Breast epithelium (tissue), 4 donors: ENCODE results near the gene WWTR1. TPM values are rescaled to one million over a fixed set of nuclear protein-coding genes. Genes with fewer than 3 reads are reported as not detected.

Experiments used
- DNase-seq, 2 donors: peaks; one replicate each; pipeline ENCODE4 v3.0.0-alpha.2; 2019; ENCODE audit warnings: low spot score in 2 of 2
- H3K27ac ChIP-seq, 2 donors: fragments of 200-600 bp; sonication (generic) in 1 of 2; one replicate each; pipeline ENCODE4 v1.5.1; 2016 to 2019; ENCODE audit warnings: mild to moderate bottlenecking in 1 of 2
- H3K27me3 ChIP-seq, 2 donors: fragments of 200-600 bp; sonication (generic) in 1 of 2; one replicate each; pipeline versions ENCODE4 v1.5.1 to v1.6.0; 2017 to 2019; ENCODE audit warnings: control low read depth in 1 of 2, mild to moderate bottlenecking in 1 of 2
- H3K36me3 ChIP-seq: fragments of 200-600 bp; one replicate; pipeline ENCODE4 v1.5.1; 2019
- H3K4me1 ChIP-seq, 2 donors: fragments of 200-600 bp; sonication (generic); one replicate each; pipeline ENCODE4 v1.5.1; 2016 to 2019; ENCODE audit warnings: control low read depth in 1 of 2
- H3K4me3 ChIP-seq, 3 donors: fragments of 200-600 bp; sonication (generic); 1 replicate in 2 of 3; 2 replicates in 1 of 3; pipeline ENCODE4 v1.5.1; 2016 to 2019; ENCODE audit warnings: mild to moderate bottlenecking in 3 of 3, moderate library complexity in 2 of 3
- H3K9me3 ChIP-seq, 2 donors: fragments of 200-600 bp; sonication (generic) in 1 of 2; one replicate each; pipeline ENCODE4 v1.5.1; 2016 to 2019; ENCODE audit warnings: control low read depth in 1 of 2
- POLR2A ChIP-seq: fragments of 450-650 bp; IDR thresholded peaks from one replicate; pipeline ENCODE4 v1.6.1; 2016; ENCODE audit warnings: antibody characterized with exemption, mild to moderate bottlenecking, moderate library complexity
- POLR2AphosphoS5 ChIP-seq, 3 donors: sonication (generic); formaldehyde crosslinking; IDR thresholded peaks; one replicate each; pipeline ENCODE4 v1.6.1; 2017; ENCODE audit warnings: antibody characterized with exemption in 3 of 3
- intact Hi-C: fragments of 100-400 bp; cut with DNase I; formaldehyde crosslinking; loops from one replicate; pipeline ENCODE4 v1.15.1; 2023; ENCODE audit warnings: low total_unique reads
- total RNA-seq, 3 donors: library from RNA; depleted of rRNA; stranded (reverse); fragments of >200 nt; gene quantifications; one replicate each; pipeline ENCODE4 v1.1.0, GENCODE V29; 2016
- TF ChIP-seq, protein P1 (sequence below), 3 donors: fragments of 450-650 bp; IDR thresholded peaks; one replicate each; pipeline ENCODE4 v1.5.1; 2016 to 2017; ENCODE audit warnings: antibody characterized with exemption in 3 of 3, mild to moderate bottlenecking in 3 of 3, moderate library complexity in 3 of 3

The WWTR1 gene
- total RNA-seq, 3 donors from 2014 or later: 53.6 to 98.2 (median 91.4) TPM

DNA sequence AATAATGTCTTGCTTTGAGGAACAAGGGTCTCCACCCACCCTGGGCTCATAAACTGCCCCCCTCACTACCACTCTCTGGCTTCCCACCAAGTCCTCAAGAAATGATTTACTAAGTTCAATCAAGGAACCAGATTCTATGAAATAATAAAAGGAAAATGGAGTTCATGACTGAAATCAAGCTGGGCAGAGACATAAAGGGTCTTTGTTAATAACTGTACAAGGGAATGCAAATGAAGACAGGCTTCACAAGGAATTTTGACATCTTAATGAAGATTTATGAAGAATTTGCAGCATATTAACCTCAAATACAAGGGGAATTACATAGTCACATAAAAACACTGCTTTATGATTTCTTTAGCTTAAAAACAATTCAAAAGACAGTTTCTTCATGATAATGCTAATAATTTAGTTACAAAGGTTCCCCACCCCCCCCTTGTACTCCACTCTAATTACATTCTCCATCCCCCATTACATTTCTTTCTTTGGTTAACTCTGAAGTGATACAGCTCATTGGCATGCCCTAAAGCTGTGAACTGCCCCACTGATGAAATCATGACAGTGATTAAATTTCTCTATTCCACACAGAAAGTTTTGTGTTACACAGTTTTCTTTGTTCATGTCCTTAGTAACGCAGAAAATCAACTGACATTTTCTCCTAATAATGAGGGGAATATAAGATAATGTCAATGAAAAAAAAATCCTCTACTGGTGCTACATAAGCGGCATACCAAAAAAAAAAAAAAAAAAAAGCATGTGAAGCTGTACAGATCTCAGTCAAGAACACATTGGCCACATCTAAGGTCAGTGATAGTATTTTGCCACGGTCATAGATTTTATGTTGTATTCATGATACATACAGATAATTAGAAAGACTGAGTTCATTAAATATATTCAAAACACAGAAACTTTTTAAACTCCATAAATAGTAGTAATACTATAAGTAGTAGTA, 54.4 kb downstream of the WWTR1 start:
- H3K9me3 ChIP-seq: no peaks in the 10 kb centered on the region
- no peak overlapping the region for H3K4me3 ChIP-seq
- intact Hi-C loops: no loop called here
- DNase-seq: no peak
- H3K4me1 ChIP-seq: peaks cover 6 to 9% of the 10 kb centered on the region in 2 donors
- no peaks in the 10 kb centered on the region for H3K36me3 ChIP-seq
- TF ChIP-seq, protein P1, sequence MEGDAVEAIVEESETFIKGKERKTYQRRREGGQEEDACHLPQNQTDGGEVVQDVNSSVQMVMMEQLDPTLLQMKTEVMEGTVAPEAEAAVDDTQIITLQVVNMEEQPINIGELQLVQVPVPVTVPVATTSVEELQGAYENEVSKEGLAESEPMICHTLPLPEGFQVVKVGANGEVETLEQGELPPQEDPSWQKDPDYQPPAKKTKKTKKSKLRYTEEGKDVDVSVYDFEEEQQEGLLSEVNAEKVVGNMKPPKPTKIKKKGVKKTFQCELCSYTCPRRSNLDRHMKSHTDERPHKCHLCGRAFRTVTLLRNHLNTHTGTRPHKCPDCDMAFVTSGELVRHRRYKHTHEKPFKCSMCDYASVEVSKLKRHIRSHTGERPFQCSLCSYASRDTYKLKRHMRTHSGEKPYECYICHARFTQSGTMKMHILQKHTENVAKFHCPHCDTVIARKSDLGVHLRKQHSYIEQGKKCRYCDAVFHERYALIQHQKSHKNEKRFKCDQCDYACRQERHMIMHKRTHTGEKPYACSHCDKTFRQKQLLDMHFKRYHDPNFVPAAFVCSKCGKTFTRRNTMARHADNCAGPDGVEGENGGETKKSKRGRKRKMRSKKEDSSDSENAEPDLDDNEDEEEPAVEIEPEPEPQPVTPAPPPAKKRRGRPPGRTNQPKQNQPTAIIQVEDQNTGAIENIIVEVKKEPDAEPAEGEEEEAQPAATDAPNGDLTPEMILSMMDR (IDR thresholded peaks at IDR 0.05): no peak
- TF ChIP-seq POLR2A: no peak
- no peak for TF ChIP-seq POLR2AphosphoS5 (IDR thresholded peaks at IDR 0.05)
- no peaks in the 10 kb centered on the region for H3K27me3 ChIP-seq
- H3K27ac ChIP-seq: no peak overlapping the region

DNA sequence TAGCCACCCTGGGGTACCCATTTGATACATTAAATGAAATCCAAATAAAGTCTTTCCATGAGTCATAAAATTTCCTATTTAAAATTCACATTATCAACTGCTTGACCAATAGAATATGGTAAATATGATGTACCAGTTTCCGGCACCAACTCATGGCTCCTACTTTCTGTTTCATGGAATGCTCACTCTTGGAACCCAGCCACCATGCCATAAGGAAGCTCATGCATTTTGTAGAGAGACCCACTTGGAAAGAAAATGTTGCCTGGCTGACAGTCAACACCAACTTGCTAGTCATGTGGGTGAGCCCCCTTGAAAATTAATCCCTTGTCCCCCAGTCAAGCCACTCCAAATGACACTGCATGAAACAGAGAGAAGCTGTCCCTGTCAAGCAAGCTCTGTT, 57.2 kb downstream of the WWTR1 start:
- no peaks in the 10 kb centered on the region for H3K9me3 ChIP-seq
- no peak overlapping the region for H3K27ac ChIP-seq
- H3K36me3 ChIP-seq: no peaks in the 10 kb centered on the region
- H3K4me3 ChIP-seq: no peak overlapping the region
- no peaks in the 10 kb centered on the region for H3K27me3 ChIP-seq
- intact Hi-C loops: no loop called here
- TF ChIP-seq POLR2AphosphoS5 (IDR thresholded peaks at IDR 0.05): no peak
- no peak for TF ChIP-seq POLR2A
- peaks cover 6 to 9% of the 10 kb centered on the region in 2 donors for H3K4me1 ChIP-seq
- no peak for DNase-seq

DNA sequence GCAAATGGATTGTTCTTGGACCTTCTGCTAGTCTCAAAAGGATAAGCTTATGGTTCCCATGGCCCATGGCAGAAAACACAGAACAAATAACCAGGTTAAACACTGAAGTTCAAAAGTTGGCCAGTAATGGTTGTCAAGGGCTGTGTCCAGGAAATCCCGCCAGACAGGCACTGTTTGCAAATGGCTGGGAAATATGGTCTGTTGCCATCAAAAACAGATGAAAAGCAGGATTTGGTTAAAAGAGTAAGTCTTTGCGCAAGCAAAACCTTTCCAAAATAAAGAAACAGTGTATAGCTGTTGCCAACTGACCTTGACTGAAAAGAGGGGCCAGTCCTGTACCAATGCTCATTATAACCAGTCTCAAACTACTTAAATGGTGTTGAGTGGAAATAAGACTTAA, 58.6 kb downstream of the WWTR1 start:
- H3K4me1 ChIP-seq: peaks cover 0 to 3% of the 10 kb centered on the region in 2 donors
- no peaks in the 10 kb centered on the region for H3K36me3 ChIP-seq
- no peak overlapping the region for H3K4me3 ChIP-seq
- no peak for DNase-seq
- H3K27me3 ChIP-seq: no peaks in the 10 kb centered on the region
- H3K27ac ChIP-seq: peak overlapping the region in 1 of 2 donors; percentile 15
- TF ChIP-seq, protein P1 (IDR thresholded peaks at IDR 0.05): no peak
- TF ChIP-seq POLR2AphosphoS5 (IDR thresholded peaks at IDR 0.05) (no peak), POLR2A (no peak)
- intact Hi-C loops: no loop called here
- no peaks in the 10 kb centered on the region for H3K9me3 ChIP-seq

DNA sequence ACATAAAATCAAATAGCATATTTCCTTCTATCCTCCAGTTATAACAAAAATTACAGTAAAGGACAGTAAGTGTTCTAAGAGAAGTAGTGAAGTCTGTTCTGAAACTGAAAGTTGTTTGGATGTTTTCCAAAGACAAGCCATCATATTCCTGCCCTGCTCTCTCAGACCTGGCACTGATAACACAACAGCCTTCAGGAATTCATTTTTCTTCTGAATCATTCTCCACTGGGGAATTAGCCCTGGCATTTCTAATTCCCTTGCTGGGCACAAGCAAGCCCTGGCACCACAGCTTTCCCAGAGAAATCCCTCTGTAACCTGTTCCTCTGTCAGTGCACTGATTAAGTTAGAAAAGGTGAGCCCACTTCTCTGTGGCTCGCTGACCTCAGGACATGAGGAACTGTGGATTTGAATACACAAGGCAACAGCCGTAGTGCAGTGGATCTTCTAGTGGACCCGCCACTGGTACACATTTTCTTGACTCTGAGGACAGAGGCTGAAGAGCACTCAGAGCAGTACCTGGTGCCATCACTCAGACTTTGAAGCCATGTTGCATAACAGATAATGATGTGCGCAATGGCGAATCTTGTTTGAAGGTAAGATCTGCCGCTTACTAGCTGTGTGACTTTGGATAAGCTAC, 61.6 kb downstream of the WWTR1 start:
- intact Hi-C loops: no loop called here
- Histone ChIP-seq H3K9me3 (no peaks in the 10 kb centered on the region), H3K27me3 (no peaks in the 10 kb centered on the region), H3K4me1 (no peaks in the 10 kb centered on the region), H3K27ac (peak overlapping the region in 1 of 2 donors; percentile 30), H3K36me3 (no peaks in the 10 kb centered on the region), H3K4me3 (no peak overlapping the region)
- no peak for DNase-seq
- no peak for TF ChIP-seq POLR2AphosphoS5 (IDR thresholded peaks at IDR 0.05)
- TF ChIP-seq, protein P1 (IDR thresholded peaks at IDR 0.05): no peak

DNA sequence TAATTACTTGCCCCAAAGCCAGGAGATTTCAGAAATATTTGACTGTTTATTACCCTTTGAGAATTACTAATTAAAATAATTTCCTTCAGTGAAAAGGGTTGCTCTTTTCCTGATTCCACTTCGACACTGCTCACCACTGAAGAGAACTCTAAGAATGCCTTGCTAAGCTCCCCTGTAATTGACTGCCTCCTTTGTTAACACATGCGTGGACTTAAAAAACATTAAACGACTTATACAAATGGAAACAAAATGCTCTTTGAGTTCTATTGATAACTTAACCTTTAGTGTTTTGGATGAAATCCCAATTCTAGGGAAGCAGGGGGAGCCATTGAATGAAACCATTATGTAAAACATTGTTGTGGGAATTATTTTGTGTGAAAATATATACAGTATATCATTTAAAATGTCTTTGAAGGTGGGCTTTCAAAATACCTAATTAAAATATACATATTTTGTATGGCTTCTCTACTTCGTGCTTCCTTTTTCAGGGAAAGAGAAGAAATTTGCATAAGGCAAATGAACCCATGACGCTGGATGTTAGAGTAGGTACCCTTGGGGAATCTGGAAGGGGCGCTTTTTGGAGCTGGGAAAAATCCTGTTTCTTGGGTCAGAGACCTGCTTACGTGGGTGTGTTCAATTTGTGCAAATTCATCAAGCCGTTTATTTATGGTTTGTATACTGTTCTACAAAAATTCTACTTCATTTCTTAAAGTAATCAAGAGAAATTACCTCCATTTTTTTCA, 64.2 kb downstream of the WWTR1 start:
- no peaks in the 10 kb centered on the region for H3K9me3 ChIP-seq
- intact Hi-C loops: no loop called here
- no peak overlapping the region for H3K27ac ChIP-seq
- TF ChIP-seq, protein P1 (IDR thresholded peaks at IDR 0.05): no peak
- TF ChIP-seq POLR2AphosphoS5 (IDR thresholded peaks at IDR 0.05) (no peak), POLR2A (no peak)
- H3K4me1 ChIP-seq: no peaks in the 10 kb centered on the region
- DNase-seq: no peak
- H3K4me3 ChIP-seq: no peak overlapping the region
- no peaks in the 10 kb centered on the region for H3K36me3 ChIP-seq
- no peaks in the 10 kb centered on the region for H3K27me3 ChIP-seq
